Activated naive CD8-positive, alpha-beta T cell treated with anti-CD3 and anti-CD28 coated beads for 36 hours (primary cell): ENCODE measurements around the gene CLPTM1L. TPM values are rescaled to one million over a fixed set of nuclear protein-coding genes. Genes with fewer than 3 reads are reported as not detected.
"Not testable (repeated sequence)": the region's sequence is repeated elsewhere in the genome, so short reads cannot be mapped to it uniquely, and the experiment has no call there.

Source experiments
- DNase-seq: peaks from one replicate; pipeline ENCODE4 v3.0.0; 2021
- H3K27ac Mint-ChIP-seq: one replicate; pipeline ENCODE4 v1.8.0; 2022; ENCODE audit warnings: mild to moderate bottlenecking, moderate library complexity, mixed read lengths
- H3K27me3 Mint-ChIP-seq: one replicate; pipeline ENCODE4 v1.8.0; 2022; ENCODE audit warnings: mild to moderate bottlenecking, mixed read lengths
- H3K36me3 Mint-ChIP-seq: one replicate; pipeline ENCODE4 v1.8.0; 2021; ENCODE audit warnings: mild to moderate bottlenecking, mixed read lengths
- H3K4me1 Mint-ChIP-seq: one replicate; pipeline ENCODE4 v1.8.0; 2021; ENCODE audit warnings: mixed read lengths
- H3K4me3 Mint-ChIP-seq: one replicate; pipeline ENCODE4 v1.8.0; 2022; ENCODE audit warnings: mild to moderate bottlenecking, moderate library complexity, mixed read lengths
- H3K9me3 Mint-ChIP-seq: one replicate; pipeline ENCODE4 v1.8.0; 2022; ENCODE audit warnings: mixed read lengths
- total RNA-seq, 2 experiments: library from RNA; stranded (reverse); gene quantifications; one replicate each; pipeline ENCODE4 v1.2.3, GENCODE V29; 2021

The CLPTM1L gene
- total RNA-seq, 2 experiments from 2014 or later: 90.0 to 91.6 TPM

- H3K4me3 Mint-ChIP-seq: no peak overlapping the region
These were observed 26.5 kb upstream of the CLPTM1L start for GRCh38 chr5:1371218-1371971.

GRCh38 chr5:1370006-1370405, 25.1 kb upstream of the CLPTM1L start:
- H3K9me3 Mint-ChIP-seq: no peaks in the 10 kb centered on the region
- no peaks in the 10 kb centered on the region for H3K4me1 Mint-ChIP-seq
- H3K4me3 Mint-ChIP-seq: no peak overlapping the region
- H3K27me3 Mint-ChIP-seq: no peaks in the 10 kb centered on the region
- H3K36me3 Mint-ChIP-seq: no peaks in the 10 kb centered on the region
- no peak overlapping the region for H3K27ac Mint-ChIP-seq
- no peak for DNase-seq

More at GRCh38 chr5:1371218-1371971, 26.5 kb upstream of the CLPTM1L start:
- Mint-ChIP-seq H3K27me3 (no peaks in the 10 kb centered on the region), H3K9me3 (no peaks in the 10 kb centered on the region), H3K27ac (no peak overlapping the region), H3K36me3 (no peaks in the 10 kb centered on the region), H3K4me1 (no peaks in the 10 kb centered on the region)
- DNase-seq: no peak

GRCh38 chr5:1368756-1369155, 23.9 kb upstream of the CLPTM1L start:
- no peaks in the 10 kb centered on the region for H3K4me1 Mint-ChIP-seq
- no peak overlapping the region for H3K4me3 Mint-ChIP-seq
- DNase-seq: no peak
- H3K27me3 Mint-ChIP-seq: peaks cover 2% of the 10 kb centered on the region
- no peaks in the 10 kb centered on the region for H3K36me3 Mint-ChIP-seq
- H3K9me3 Mint-ChIP-seq: no peaks in the 10 kb centered on the region
- H3K27ac Mint-ChIP-seq: no peak overlapping the region

- H3K9me3 Mint-ChIP-seq: no peaks in the 10 kb centered on the region
- no peaks in the 10 kb centered on the region for H3K4me1 Mint-ChIP-seq
- peaks cover 8% of the 10 kb centered on the region for H3K27me3 Mint-ChIP-seq
- no peak for DNase-seq
- H3K27ac Mint-ChIP-seq: no peak overlapping the region
- H3K36me3 Mint-ChIP-seq: no peaks in the 10 kb centered on the region
- no peak overlapping the region for H3K4me3 Mint-ChIP-seq
These were observed 23.3 kb upstream of the CLPTM1L start for GRCh38 chr5:1368236-1368635.

GRCh38 chr5:1367149-1367548, 22.2 kb upstream of the CLPTM1L start:
- peaks cover 12% of the 10 kb centered on the region for H3K27me3 Mint-ChIP-seq
- H3K4me1 Mint-ChIP-seq: no peaks in the 10 kb centered on the region
- no peak for DNase-seq
- H3K4me3 Mint-ChIP-seq: no peak overlapping the region
- no peaks in the 10 kb centered on the region for H3K9me3 Mint-ChIP-seq
- H3K27ac Mint-ChIP-seq: no peak overlapping the region
- no peaks in the 10 kb centered on the region for H3K36me3 Mint-ChIP-seq

- Mint-ChIP-seq H3K4me1 (no peaks in the 10 kb centered on the region), H3K27ac (no peak overlapping the region), H3K9me3 (no peaks in the 10 kb centered on the region), H3K27me3 (peaks cover 12% of the 10 kb centered on the region), H3K36me3 (no peaks in the 10 kb centered on the region), H3K4me3 (no peak overlapping the region)
- DNase-seq: no peak
These were observed 21.6 kb upstream of the CLPTM1L start for GRCh38 chr5:1366514-1366913.

GRCh38 chr5:1364211-1364610, 19.3 kb upstream of the CLPTM1L start:
- Mint-ChIP-seq H3K4me3 (no peak overlapping the region), H3K27me3 (peaks cover 16% of the 10 kb centered on the region), H3K4me1 (no peaks in the 10 kb centered on the region)

GRCh38 chr5:1363581-1363980, 18.7 kb upstream of the CLPTM1L start:
- Mint-ChIP-seq H3K4me1 (no peaks in the 10 kb centered on the region), H3K36me3 (no peaks in the 10 kb centered on the region), H3K9me3 (no peaks in the 10 kb centered on the region), H3K27ac (no peak overlapping the region), H3K4me3 (no peak overlapping the region), H3K27me3 (peaks cover 16% of the 10 kb centered on the region)
- no peak for DNase-seq

More at GRCh38 chr5:1364211-1364610, 19.3 kb upstream of the CLPTM1L start:
- Mint-ChIP-seq H3K36me3 (no peaks in the 10 kb centered on the region), H3K9me3 (no peaks in the 10 kb centered on the region), H3K27ac (no peak overlapping the region)
- no peak for DNase-seq

- no peaks in the 10 kb centered on the region for H3K36me3 Mint-ChIP-seq
- no peak for DNase-seq
- no peak overlapping the region for H3K4me3 Mint-ChIP-seq
- peaks cover 16% of the 10 kb centered on the region for H3K27me3 Mint-ChIP-seq
- H3K9me3 Mint-ChIP-seq: no peaks in the 10 kb centered on the region
- H3K27ac Mint-ChIP-seq: no peak overlapping the region
- H3K4me1 Mint-ChIP-seq: no peaks in the 10 kb centered on the region
These were observed 18.3 kb upstream of the CLPTM1L start for GRCh38 chr5:1363160-1363559.

- Mint-ChIP-seq H3K4me3 (no peak overlapping the region), H3K27ac (no peak overlapping the region), H3K9me3 (no peaks in the 10 kb centered on the region), H3K36me3 (no peaks in the 10 kb centered on the region), H3K4me1 (no peaks in the 10 kb centered on the region), H3K27me3 (peaks cover 16% of the 10 kb centered on the region)
- no peak for DNase-seq
These were observed 17.5 kb upstream of the CLPTM1L start for GRCh38 chr5:1362242-1363015.

- no peak for DNase-seq
- Mint-ChIP-seq H3K4me3 (no peak overlapping the region), H3K4me1 (no peaks in the 10 kb centered on the region), H3K27me3 (peaks cover 16% of the 10 kb centered on the region), H3K36me3 (no peaks in the 10 kb centered on the region), H3K27ac (no peak overlapping the region), H3K9me3 (no peaks in the 10 kb centered on the region)
These were observed 16.0 kb upstream of the CLPTM1L start for GRCh38 chr5:1360861-1361260.

GRCh38 chr5:1360367-1360766, 15.5 kb upstream of the CLPTM1L start:
- not testable (repeated sequence) for H3K27ac Mint-ChIP-seq, DNase-seq, H3K36me3 Mint-ChIP-seq, H3K9me3 Mint-ChIP-seq, H3K4me3 Mint-ChIP-seq, H3K4me1 Mint-ChIP-seq
- H3K27me3 Mint-ChIP-seq: peaks cover 16% of the 10 kb centered on the region

- Mint-ChIP-seq H3K9me3 (no peaks in the 10 kb centered on the region), H3K36me3 (no peaks in the 10 kb centered on the region), H3K27ac (no peak overlapping the region), H3K4me1 (no peaks in the 10 kb centered on the region), H3K4me3 (no peak overlapping the region), H3K27me3 (peaks cover 16% of the 10 kb centered on the region)
- no peak for DNase-seq
These were observed 14.8 kb upstream of the CLPTM1L start for GRCh38 chr5:1359713-1360112.

GRCh38 chr5:1359031-1359645, 14.2 kb upstream of the CLPTM1L start:
- Mint-ChIP-seq H3K36me3 (no peaks in the 10 kb centered on the region), H3K4me1 (no peaks in the 10 kb centered on the region), H3K27me3 (peaks cover 16% of the 10 kb centered on the region), H3K27ac (no peak overlapping the region), H3K4me3 (no peak overlapping the region), H3K9me3 (no peaks in the 10 kb centered on the region)
- no peak for DNase-seq

GRCh38 chr5:1358726-1359025, 13.8 kb upstream of the CLPTM1L start:
- Mint-ChIP-seq H3K27ac (no peak overlapping the region), H3K4me1 (no peaks in the 10 kb centered on the region), H3K36me3 (no peaks in the 10 kb centered on the region), H3K9me3 (no peaks in the 10 kb centered on the region), H3K4me3 (no peak overlapping the region), H3K27me3 (peaks cover 13% of the 10 kb centered on the region)
- DNase-seq: no peak
